Type B pancreatic cell (in vitro differentiated cells): ENCODE measurements around the gene UBE2F. TPM values are rescaled to one million over a fixed set of nuclear protein-coding genes. Genes with fewer than 3 reads are reported as not detected.

Source experiments
- DNase-seq: peaks from one replicate; pipeline ENCODE4 v3.0.0; 2021; ENCODE audit warnings: mixed read lengths; ENCODE audit not compliant: unreplicated experiment; ENCODE audit errors: extremely low spot score
- H3K27ac Mint-ChIP-seq: 2 replicates; pipeline ENCODE4 v1.8.0; 2021; ENCODE audit warnings: mild to moderate bottlenecking, mixed read lengths
- H3K27me3 Mint-ChIP-seq: 2 replicates; pipeline ENCODE4 v1.8.0; 2021; ENCODE audit warnings: mixed read lengths
- H3K36me3 Mint-ChIP-seq: 2 replicates; pipeline ENCODE4 v1.8.0; 2021; ENCODE audit warnings: mixed read lengths
- H3K4me1 Mint-ChIP-seq: one replicate; pipeline ENCODE4 v1.8.0; 2021; ENCODE audit warnings: mixed read lengths; ENCODE audit not compliant: unreplicated experiment
- H3K4me3 Mint-ChIP-seq: 2 replicates; pipeline ENCODE4 v1.8.0; 2021; ENCODE audit warnings: mild to moderate bottlenecking, mixed read lengths
- H3K9me3 Mint-ChIP-seq: 2 replicates; pipeline ENCODE4 v1.8.0; 2021; ENCODE audit warnings: mixed read lengths
- total RNA-seq: library from RNA; stranded (reverse); gene quantifications from 2 replicates; pipeline ENCODE4 v1.2.1, GENCODE V29; 2021; ENCODE audit warnings: low replicate concordance
- TF ChIP-seq, protein P1 (sequence below): fragments of 200-600 bp; sonication (generic); conservative IDR thresholded peaks from 2 replicates; pipeline ENCODE4 v1.5.0; 2021; ENCODE audit warnings: antibody characterized with exemption, mild to moderate bottlenecking

Gene UBE2F
- total RNA-seq, 1 donor from 2014 or later: 43.1 TPM

DNA sequence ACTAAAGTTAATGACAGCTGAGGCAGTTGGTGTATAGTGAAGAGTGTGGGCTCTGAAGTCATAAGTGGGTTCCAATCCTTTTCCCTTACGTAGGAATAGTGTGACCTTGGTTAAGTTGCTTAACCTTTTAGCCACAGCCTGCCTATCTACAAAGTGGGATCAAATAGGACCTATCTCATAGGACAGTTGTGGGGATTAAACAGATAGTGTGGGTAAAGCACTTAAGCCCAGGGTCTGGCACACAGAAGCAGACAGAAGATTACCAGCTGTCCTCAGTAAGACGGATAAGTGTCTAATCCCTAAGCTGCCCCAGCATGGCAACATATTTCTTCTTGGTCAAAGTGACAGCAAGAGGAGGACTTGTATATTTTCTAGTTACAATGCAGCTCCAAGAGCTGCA is 28.2 kb downstream of the UBE2F start:
- Mint-ChIP-seq H3K27me3 (no peaks in the 10 kb centered on the region), H3K9me3 (no peaks in the 10 kb centered on the region), H3K4me1 (no peaks in the 10 kb centered on the region), H3K4me3 (no peak overlapping the region), H3K36me3 (peaks cover 41% of the 10 kb centered on the region), H3K27ac (no peak overlapping the region)
- TF ChIP-seq, protein P1, sequence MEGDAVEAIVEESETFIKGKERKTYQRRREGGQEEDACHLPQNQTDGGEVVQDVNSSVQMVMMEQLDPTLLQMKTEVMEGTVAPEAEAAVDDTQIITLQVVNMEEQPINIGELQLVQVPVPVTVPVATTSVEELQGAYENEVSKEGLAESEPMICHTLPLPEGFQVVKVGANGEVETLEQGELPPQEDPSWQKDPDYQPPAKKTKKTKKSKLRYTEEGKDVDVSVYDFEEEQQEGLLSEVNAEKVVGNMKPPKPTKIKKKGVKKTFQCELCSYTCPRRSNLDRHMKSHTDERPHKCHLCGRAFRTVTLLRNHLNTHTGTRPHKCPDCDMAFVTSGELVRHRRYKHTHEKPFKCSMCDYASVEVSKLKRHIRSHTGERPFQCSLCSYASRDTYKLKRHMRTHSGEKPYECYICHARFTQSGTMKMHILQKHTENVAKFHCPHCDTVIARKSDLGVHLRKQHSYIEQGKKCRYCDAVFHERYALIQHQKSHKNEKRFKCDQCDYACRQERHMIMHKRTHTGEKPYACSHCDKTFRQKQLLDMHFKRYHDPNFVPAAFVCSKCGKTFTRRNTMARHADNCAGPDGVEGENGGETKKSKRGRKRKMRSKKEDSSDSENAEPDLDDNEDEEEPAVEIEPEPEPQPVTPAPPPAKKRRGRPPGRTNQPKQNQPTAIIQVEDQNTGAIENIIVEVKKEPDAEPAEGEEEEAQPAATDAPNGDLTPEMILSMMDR: no peak
- DNase-seq: no peak

DNA sequence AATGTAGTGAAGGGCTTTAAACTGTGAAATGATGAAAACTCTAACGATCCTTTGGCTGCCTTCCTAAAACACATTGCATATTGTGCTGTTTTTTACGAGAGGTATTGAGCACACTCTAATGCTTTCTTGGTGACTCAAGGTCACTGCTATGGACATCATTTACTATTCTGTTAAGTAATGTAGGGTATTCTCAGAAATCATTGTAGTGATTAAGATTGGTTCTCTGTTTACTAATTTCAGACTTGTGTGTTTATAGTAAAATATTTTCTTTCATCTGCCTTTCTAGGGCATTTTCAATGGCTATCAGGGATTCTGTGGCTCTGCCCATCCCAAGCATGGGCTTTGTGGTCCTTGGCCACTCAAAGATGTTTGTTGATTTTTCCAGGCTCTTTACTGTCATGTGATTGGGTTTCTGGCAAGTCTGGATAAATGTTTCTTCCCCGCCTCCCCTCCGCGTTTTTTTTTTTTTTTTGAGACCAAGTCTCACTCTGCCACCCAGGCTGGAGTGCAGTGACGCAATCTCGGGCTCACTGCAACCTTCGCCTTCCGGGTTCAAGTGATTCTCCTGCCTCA is 29.3 kb downstream of the UBE2F start:
- H3K27ac Mint-ChIP-seq: no peak overlapping the region
- H3K36me3 Mint-ChIP-seq: peaks cover 48% of the 10 kb centered on the region
- TF ChIP-seq, protein P1: no peak
- DNase-seq: peak; percentile 10
- H3K9me3 Mint-ChIP-seq: no peaks in the 10 kb centered on the region
- no peaks in the 10 kb centered on the region for H3K27me3 Mint-ChIP-seq
- no peaks in the 10 kb centered on the region for H3K4me1 Mint-ChIP-seq
- H3K4me3 Mint-ChIP-seq: no peak overlapping the region

DNA sequence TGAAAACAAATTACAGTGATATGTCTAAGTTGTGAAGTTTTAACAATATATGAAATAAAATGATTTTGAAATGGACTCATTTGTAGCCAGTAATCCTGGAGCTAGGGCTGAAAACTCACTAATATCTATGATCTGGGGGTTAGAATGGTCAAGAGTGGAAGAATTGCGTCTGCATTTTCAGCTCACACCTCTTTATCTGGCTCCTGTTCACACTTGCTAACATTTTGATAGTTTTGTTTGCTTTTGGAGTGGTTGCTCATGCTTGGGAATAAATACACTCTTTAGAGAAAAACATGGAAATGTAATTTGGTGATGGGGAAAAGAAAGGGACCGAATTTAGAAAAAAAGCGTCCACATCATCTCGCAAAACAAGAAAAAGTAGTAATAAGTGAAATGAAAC is 30.7 kb downstream of the UBE2F start:
- no peaks in the 10 kb centered on the region for H3K27me3 Mint-ChIP-seq
- peaks cover 42% of the 10 kb centered on the region for H3K36me3 Mint-ChIP-seq
- no peak overlapping the region for H3K4me3 Mint-ChIP-seq

DNA sequence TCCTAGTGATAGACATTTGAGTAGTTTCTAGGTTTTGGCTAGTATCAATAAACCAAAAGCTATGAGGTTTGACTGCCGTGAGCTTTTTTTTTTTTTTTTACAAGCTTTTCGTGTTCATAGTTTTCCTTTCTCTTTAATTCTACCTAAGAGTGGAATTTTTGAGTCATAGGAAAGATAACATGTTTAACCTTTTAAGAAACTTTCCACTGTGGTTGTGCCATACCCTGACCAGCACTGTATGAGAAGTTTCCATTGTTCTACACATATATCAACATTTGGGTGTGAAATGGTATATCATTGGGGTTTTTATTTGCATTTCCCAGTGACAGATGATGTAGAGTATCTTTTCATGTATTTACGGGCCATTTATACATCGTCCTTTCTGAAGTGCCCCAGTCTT is 31.7 kb downstream of the UBE2F start:
- Mint-ChIP-seq H3K27me3 (no peaks in the 10 kb centered on the region), H3K36me3 (peaks cover 46% of the 10 kb centered on the region), H3K27ac (no peak overlapping the region), H3K9me3 (no peaks in the 10 kb centered on the region), H3K4me1 (no peaks in the 10 kb centered on the region), H3K4me3 (no peak overlapping the region)
- DNase-seq: no peak
- TF ChIP-seq, protein P1: no peak

More for the DNA sequence above, 30.7 kb downstream of the UBE2F start:
- H3K27ac Mint-ChIP-seq: no peak overlapping the region
- DNase-seq: no peak
- H3K4me1 Mint-ChIP-seq: no peaks in the 10 kb centered on the region
- no peaks in the 10 kb centered on the region for H3K9me3 Mint-ChIP-seq
- TF ChIP-seq, protein P1: no peak

DNA sequence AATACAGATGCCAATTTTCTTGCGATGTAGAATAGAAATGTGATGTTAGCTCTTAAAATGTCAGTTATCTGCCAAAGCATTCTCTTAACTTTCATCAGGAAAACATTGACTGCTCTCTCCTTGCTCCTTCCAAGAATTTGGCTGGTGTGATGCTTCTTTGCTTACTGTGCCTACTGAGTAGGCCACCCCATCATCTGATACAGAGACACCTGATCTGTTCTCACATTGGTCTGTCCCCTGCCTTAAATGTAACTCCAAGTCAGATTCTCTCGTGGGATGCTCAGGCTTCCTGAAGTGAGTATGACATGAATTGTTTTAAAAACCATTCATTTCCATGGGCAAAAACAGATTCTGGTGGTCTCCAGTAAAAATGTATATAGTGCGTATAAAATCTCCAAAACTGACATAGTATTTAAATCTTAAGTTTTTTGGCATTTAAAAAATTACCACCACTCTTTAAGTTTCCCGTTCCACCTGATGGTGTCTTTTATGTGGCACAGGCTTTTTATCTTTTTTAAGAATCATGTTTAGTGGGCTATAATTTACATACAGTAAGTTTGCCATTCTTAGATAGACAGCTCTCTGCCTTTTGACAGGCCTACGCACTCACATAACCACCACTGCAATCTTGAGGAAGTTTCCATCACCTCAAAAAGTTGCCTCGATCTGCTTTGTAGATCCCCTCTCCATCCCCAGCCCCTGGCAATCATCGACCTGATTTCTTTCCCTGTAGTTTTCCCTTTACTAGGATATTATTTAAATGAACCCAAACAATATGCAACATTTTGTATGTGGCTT is 36.6 kb downstream of the UBE2F start:
- no peaks in the 10 kb centered on the region for H3K4me1 Mint-ChIP-seq
- no peak overlapping the region for H3K4me3 Mint-ChIP-seq
- H3K36me3 Mint-ChIP-seq: peaks cover 41% of the 10 kb centered on the region
- no peaks in the 10 kb centered on the region for H3K9me3 Mint-ChIP-seq
- H3K27ac Mint-ChIP-seq: no peak overlapping the region
- TF ChIP-seq, protein P1: no peak
- no peaks in the 10 kb centered on the region for H3K27me3 Mint-ChIP-seq
- DNase-seq: no peak
